Measurements from ENCODE around the gene MRPS12. TPM values are rescaled to one million over a fixed set of nuclear protein-coding genes. Genes with fewer than 3 reads are reported as not detected.

Gene MRPS12
- total and polyA plus RNA-seq, 9 of the 15 experiments (the other 6 are each of a cell fraction or from before 2014, with no cell fraction given), result 8.1 to 174 (median 52.0) TPM

GRCh38 chr19:38929929-38930775 lies 592 bp upstream of the MRPS12 start, which contains the start of gene SARS2 (continued):
- TF ChIP-seq ZBTB2 (IDR thresholded peaks at IDR 0.05) (peak; percentile 97), ARHGAP35 (IDR thresholded peaks at IDR 0.05; ENCODE audit: partially characterized antibody) (no peak), KLF16 (IDR thresholded peaks at IDR 0.05) (peak; percentile 77), DIDO1 (tag; IDR thresholded peaks at IDR 0.05; ENCODE audit: low read depth) (peak; percentile 43; the same call in 1 of the 2 replicates), RNF2 (IDR thresholded peaks at IDR 0.05) (no peak), GTF2F1 (IDR thresholded peaks at IDR 0.05; ENCODE audit: low read depth, low read length) (no peak), VEZF1 (CRISPR knock-in tag; IDR thresholded peaks at IDR 0.05) (peak; percentile 60), ZHX1 (conservative IDR thresholded peaks at IDR 0.05; ENCODE audit: low read length) (no peak), THAP12 (CRISPR knock-in tag; IDR thresholded peaks at IDR 0.05) (no peak; the same call in 1 of the 2 replicates), KDM4B (IDR thresholded peaks at IDR 0.05; ENCODE audit: borderline replicate concordance in 2 of 2, low read depth in 1 of 2) (0 out of 4 replicates have a peak, but pooled peaks of 1 of the 2 experiments have one; percentile 33), ZNF592 (IDR thresholded peaks at IDR 0.05) (peak; percentile 89), RBFOX2 (IDR thresholded peaks at IDR 0.05; ENCODE audit: low read depth, low read length) (peak; percentile 89), ZNF197 (CRISPR knock-in tag; IDR thresholded peaks at IDR 0.05; ENCODE audit: low read depth) (no peak)
